GM18526 (cell line): ENCODE measurements around the gene PLA2G6.

ENCODE experiments used
- POLR2A ChIP-seq: IDR thresholded peaks from 3 replicates; pipeline ENCODE4 v1.6.1; 2011; ENCODE audit not compliant: insufficient read length; ENCODE audit errors: extremely low read depth

Gene PLA2G6

GRCh38 chr22:38163844-38164550 lies 17.6 kb downstream of the PLA2G6 start:
- no peak for TF ChIP-seq POLR2A

GRCh38 chr22:38162881-38163843 lies 18.5 kb downstream of the PLA2G6 start:
- no peak for TF ChIP-seq POLR2A

GRCh38 chr22:38155703-38156102 lies 25.9 kb downstream of the PLA2G6 start:
- TF ChIP-seq POLR2A, result no peak

GRCh38 chr22:38153821-38154562 lies 27.6 kb downstream of the PLA2G6 start:
- no peak for TF ChIP-seq POLR2A

GRCh38 chr22:38151126-38151500 lies 30.5 kb downstream of the PLA2G6 start:
- TF ChIP-seq POLR2A, result no peak

- TF ChIP-seq POLR2A, result no peak
These were observed 33.4 kb downstream of the PLA2G6 start for GRCh38 chr22:38148245-38148644.

GRCh38 chr22:38144025-38144405 lies 37.6 kb downstream of the PLA2G6 start:
- no peak for TF ChIP-seq POLR2A

- TF ChIP-seq POLR2A, result no peak
These were observed 39.0 kb downstream of the PLA2G6 start for GRCh38 chr22:38142606-38143005.

- TF ChIP-seq POLR2A, result no peak
These were observed 40.2 kb downstream of the PLA2G6 start for GRCh38 chr22:38141217-38141973.

- no peak for TF ChIP-seq POLR2A
These were observed 41.7 kb downstream of the PLA2G6 start for GRCh38 chr22:38139901-38140300.

- no peak for TF ChIP-seq POLR2A
These were observed 42.7 kb downstream of the PLA2G6 start for GRCh38 chr22:38138961-38139360.

GRCh38 chr22:38137876-38138687 lies 43.5 kb downstream of the PLA2G6 start:
- TF ChIP-seq POLR2A, result no peak

- TF ChIP-seq POLR2A, result no peak
These were observed 45.0 kb downstream of the PLA2G6 start for GRCh38 chr22:38136607-38137006.

- TF ChIP-seq POLR2A, result no peak
These were observed 46.4 kb downstream of the PLA2G6 start for GRCh38 chr22:38135133-38135706.
